ENCODE measurements around the gene KMT2D. TPM values are rescaled to one million over a fixed set of nuclear protein-coding genes. Genes with fewer than 3 reads are reported as not detected.

The KMT2D gene
- total RNA-seq, 1 experiment from 2014 or later: 26.9 TPM

DNA sequence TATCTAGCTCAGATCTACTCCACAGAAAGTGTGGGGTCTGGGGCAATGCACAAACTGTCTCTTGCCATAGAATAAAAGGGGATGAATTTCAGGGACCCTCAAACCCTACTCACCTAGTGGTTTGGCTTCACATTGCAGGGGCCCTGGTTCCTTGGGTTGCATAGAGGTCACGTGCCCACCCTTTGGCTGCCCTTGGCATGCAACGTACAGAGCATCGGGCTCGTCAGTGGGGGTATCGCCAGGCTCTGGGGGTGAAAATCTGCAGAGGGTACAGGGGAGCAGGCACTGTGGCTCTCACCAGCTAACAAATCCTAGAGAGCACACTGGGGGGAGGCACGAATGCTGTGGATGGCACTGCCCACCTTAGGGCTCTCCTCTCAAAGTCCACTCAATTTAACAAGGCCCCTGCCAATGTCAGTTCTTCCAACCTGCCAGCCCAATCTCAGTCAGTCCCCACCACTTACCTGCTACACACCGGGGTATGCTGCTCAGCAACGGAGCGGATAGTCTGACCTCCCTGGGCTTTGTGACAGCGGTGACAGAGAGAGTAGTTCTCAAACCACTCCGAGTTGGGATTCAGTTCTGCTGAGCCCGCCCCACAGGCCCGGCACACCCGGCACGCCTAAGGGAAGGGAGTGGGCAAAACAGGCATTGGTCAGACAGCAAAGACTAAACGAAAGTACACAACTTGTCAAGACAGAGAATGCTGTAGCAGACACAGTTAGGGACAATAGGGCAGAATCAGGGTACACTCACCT is 8.0 kb downstream of the KMT2D start:
- DNase-seq (ENCODE audit: low read depth): no peak

GRCh38 chr12:49051777-49052438 is 8.7 kb downstream of the KMT2D start:
- DNase-seq (ENCODE audit: low read depth): no peak

DNA sequence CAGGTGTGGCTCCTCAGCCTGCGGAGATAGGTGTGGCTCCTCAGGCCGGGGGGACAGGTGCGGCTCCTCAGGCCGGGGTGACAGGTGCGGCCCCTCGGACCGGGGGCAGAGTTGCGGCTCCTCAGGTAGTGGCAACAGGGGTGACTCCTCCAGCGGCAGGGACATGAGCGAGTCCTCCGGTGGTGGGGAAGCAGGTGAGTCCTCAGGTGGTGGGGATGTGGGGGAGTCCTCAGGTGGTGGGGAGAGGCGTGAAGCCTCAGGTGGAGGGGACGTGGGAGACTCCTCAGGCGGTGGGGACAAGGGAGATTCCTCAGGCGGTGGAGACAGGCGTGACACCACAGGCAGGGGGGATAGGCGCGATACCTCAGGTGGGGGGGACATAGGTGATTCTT is 9.2 kb downstream of the KMT2D start:
- DNase-seq (ENCODE audit: low read depth): no peak

GRCh38 chr12:49050507-49051372 is 9.9 kb downstream of the KMT2D start:
- DNase-seq (ENCODE audit: low read depth): no peak

- DNase-seq (ENCODE audit: low read depth): peak; percentile 69
Observed at GRCh38 chr12:49049566-49050224, 10.9 kb downstream of the KMT2D start.

- no peak for DNase-seq (ENCODE audit: low read depth)
Observed at GRCh38 chr12:49048953-49049352, 11.6 kb downstream of the KMT2D start.

- DNase-seq (ENCODE audit: low read depth): no peak
Observed at GRCh38 chr12:49046129-49046895, 14.3 kb downstream of the KMT2D start.

DNA sequence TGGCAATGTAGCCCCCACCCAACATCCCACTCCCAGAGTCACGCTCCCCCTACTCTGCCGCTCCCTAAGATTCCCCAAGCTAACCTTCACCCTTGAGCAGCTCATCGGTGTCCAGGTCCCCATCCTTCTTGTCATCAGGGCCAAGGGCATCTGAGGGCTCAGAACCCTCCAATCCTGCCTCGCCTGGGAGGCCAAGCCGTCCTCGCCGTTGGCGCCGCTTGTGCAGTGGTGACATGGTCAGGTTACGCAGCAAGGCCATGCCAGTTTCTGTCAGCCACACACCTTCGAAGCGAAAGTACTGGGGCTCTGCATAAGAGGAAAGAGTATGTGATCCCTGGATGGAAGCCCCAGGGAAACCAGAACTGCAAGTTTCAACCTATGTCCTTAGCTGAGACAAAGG is 15.9 kb downstream of the KMT2D start:
- DNase-seq (ENCODE audit: low read depth): no peak

GRCh38 chr12:49043856-49044258 is 16.7 kb downstream of the KMT2D start:
- peak; percentile 42 for DNase-seq (ENCODE audit: low read depth)

GRCh38 chr12:49043241-49043640 is 17.4 kb downstream of the KMT2D start:
- no peak for DNase-seq (ENCODE audit: low read depth)

DNA sequence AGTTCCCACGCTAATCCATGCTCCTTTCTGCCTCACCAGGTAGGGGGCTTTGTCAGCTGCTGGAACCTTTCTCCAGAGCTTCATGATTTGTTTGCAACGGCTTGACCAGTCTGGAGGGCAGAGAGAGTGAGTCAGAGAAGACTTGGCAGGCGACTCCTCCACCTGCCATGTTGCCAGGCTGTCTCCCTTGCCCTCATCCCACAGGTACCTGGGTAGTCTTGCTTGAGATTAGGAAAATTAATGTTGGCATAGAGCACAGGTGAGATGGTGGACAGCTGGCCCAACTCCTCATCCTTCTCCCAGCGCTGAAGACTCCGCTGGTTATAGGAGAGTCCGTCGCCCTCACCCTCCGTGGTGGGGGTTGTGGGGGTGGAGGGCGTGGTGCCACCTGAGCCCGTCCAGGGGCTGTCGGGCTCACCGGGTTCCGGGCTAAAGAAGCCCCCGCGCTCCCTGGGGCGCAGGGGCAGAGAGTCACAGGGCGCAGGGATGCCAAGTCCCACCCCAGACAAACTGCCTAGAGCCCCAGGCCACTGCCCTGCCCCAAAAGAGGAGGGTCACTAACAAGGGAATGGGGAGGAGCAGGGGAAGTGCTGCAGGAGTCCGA is 18.6 kb downstream of the KMT2D start:
- DNase-seq (ENCODE audit: low read depth): no peak

DNA sequence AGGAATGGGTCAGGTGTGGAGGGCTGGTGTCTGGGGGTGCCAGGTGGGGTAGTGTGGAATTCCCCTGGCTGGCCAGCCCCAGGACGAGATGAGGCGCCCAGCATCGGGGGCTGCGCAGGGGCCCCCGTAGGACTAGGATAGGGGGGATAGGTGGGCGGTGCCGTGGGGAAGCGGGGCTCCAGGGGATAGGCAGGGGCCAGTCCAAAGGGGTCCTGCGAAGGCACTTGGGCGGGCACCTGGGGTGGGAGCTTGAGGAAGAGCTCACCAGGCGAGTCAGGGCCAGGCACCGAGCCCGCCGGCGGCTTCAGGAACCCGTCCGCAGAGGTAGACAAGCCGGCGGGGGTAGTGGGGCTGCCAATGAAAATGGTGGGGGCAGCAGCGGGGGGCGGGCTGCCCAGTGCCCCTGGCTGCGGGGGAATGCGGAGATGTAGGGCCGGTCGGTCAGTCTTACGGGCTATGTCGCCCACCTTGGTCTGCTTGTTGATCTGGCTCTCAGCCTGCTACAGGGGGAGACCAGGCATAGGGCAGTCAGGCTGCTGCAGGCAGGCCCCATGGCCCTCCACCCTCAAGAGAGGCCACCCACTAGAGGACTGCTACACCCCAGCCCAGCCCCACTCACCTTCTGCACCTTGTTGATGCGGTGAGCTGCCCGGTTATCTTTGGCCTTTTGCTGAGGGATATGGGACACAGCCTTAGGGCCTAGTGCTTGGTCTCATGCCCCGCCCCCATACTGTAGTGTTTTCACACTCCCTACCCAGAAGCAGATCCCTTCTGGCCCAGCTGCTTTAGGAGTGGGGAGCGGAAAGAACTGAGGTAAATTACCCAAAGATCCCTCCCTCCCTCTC is 19.3 kb downstream of the KMT2D start:
- no peak for DNase-seq (ENCODE audit: low read depth)

DNA sequence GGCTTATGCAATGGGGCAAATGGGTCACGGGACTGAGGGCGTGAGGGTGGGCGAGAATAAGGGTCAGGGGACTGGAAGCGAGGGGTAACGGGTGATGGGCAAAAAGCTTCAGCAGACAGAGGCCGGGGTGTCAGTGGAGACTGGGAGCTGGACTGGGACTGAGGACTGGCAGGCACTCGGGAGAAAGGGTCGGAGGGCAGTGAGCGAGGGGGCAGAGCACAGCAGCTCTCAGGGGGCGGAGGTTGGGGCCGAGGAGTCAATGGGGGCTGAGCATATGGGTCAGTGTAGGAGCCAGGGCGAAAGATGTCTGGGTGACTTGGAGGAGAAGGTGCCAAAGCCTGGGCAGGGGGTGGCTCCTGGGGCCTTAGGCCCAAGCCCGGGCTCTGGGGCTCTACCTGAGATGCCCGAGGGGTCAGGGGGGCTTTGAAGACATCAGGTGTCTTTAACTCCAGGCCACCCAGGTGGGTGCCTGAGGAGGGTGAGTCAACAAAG is 20.2 kb downstream of the KMT2D start:
- DNase-seq (ENCODE audit: low read depth): no peak

- no peak for DNase-seq (ENCODE audit: low read depth)
Observed at GRCh38 chr12:49039421-49040363, 20.9 kb downstream of the KMT2D start.

GRCh38 chr12:49038291-49038955 is 22.2 kb downstream of the KMT2D start:
- DNase-seq (ENCODE audit: low read depth): no peak

- no peak for DNase-seq (ENCODE audit: low read depth)
Observed at GRCh38 chr12:49037947-49038237, 22.7 kb downstream of the KMT2D start.

DNA sequence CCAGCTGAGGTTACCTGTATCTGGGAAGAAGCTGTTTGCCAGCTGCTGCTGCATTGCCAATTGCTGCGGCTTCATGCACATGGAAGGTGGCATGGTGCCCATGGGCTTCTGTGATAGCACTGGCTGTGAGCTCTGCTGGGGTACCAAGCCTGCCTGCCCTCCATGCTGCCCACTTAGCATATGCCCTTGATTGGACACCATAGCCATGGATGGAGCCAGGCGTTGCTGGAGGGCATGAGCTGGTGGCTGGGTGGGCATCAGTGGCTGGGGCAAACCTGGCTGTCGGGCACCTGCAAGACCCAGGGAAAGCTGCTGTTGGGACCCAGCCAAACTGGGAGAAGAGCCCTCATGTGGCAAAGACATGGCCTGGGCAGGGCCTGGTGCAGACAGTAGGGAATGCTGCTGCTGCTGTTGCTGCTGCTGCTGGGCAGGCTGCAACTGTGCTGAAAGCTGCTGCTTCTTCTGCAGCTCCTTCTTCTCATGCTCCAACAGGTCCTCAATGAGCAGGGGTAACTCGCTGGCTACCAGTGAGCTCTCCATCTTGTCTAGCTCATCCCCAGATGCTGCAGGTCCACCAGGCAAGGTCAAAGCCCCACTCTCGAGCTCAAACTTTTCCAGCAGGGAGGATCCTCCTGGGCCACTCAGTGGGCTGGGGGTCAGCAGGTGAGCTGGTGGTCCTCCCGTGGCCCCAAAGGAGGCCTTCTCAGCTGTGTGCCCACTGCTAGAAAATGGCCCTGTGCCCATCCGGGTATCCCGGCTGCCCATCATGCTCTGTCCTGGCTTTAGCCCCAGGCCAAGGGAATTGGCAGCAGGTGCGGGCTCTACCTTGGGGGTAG is 23.3 kb downstream of the KMT2D start:
- no peak for DNase-seq (ENCODE audit: low read depth)
